Body of pancreas (tissue), 4 donors: ENCODE data around the gene CLUH.
"Not testable (repeated sequence)": the region's sequence is repeated elsewhere in the genome, so short reads cannot be mapped to it uniquely, and the experiment has no call there.

Source experiments
- POLR2A ChIP-seq, 3 donors: fragments of 450-650 bp; IDR thresholded peaks; one replicate each; pipeline ENCODE4 v1.6.1; 2016; ENCODE audit warnings: antibody characterized with exemption in 3 of 3, mild to moderate bottlenecking in 2 of 3
- TF ChIP-seq, protein P1 (sequence below), 7 experiments: fragments of 450-650 bp in 4 of 7; fragments of 200-600 bp in 3 of 7; sonication (generic) in 3 of 7; IDR thresholded peaks; one replicate each; pipeline ENCODE4 v1.5.1; 2016 to 2019; ENCODE audit warnings: antibody characterized with exemption in 7 of 7

DNA sequence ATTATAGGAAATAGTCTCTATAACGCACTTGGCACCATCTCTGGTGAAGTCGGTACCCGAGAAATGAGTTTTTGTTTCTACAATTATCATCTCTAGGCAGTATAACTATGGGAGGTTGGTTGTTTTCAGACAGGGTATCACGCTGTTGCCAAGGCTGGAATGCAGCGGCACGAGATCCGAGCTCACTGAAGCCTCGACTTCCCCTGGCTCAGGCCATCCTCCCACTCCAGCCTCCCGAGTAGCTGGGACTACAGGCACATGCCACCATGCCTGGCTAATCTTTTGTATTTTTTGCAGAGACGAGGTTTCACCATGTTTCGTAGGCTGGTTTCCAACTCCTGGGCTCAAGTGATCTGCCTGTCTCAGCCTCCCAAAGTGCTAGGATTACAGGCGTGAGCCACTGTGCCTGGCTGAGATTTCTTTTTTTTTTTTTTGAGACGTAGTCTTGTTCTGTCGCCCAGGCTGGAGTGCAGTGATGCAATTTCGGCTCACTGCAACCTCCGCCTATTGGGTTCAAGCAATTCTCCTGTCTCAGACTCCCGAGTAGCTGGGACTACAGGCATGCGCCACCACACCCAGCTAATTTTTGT lies 12.3 kb downstream of the CLUH start:
- TF ChIP-seq, protein P1, sequence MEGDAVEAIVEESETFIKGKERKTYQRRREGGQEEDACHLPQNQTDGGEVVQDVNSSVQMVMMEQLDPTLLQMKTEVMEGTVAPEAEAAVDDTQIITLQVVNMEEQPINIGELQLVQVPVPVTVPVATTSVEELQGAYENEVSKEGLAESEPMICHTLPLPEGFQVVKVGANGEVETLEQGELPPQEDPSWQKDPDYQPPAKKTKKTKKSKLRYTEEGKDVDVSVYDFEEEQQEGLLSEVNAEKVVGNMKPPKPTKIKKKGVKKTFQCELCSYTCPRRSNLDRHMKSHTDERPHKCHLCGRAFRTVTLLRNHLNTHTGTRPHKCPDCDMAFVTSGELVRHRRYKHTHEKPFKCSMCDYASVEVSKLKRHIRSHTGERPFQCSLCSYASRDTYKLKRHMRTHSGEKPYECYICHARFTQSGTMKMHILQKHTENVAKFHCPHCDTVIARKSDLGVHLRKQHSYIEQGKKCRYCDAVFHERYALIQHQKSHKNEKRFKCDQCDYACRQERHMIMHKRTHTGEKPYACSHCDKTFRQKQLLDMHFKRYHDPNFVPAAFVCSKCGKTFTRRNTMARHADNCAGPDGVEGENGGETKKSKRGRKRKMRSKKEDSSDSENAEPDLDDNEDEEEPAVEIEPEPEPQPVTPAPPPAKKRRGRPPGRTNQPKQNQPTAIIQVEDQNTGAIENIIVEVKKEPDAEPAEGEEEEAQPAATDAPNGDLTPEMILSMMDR (IDR thresholded peaks at IDR 0.05): not testable (repeated sequence)
- not testable (repeated sequence) for TF ChIP-seq POLR2A (IDR thresholded peaks at IDR 0.05)
